HCT116 (cell line): ENCODE measurements around the gene TMEM60. TPM values are rescaled to one million over a fixed set of nuclear protein-coding genes. Genes with fewer than 3 reads are reported as not detected.

Experiments
- ATAC-seq: fragments of 200-7000 bp; cut with Tn5 transposase; 2 replicates; pipeline ENCODE4 v1.9.1; 2020; ENCODE audit warnings: mild to moderate bottlenecking, moderate library complexity
- BruUV-seq: library from RNA; stranded (reverse); fragments of 400-500 nt; replicated peaks from 2 replicates; lab custom pipeline; 2021; lab: Mats Ljungman, UMichigan
- CTCF ChIA-PET: fragments of 300-600 bp; sonication (Branson Sonifier 250); formaldehyde crosslinking; loops from one replicate; lab custom pipeline; 2021; ENCODE audit warnings: antibody characterized with exemption; lab: Charles Lee
- POLR2A ChIA-PET: fragments of 300-600, 350-600 bp; sonication (Branson Sonifier 250); formaldehyde crosslinking; loops from one replicate; lab custom pipeline; 2021; ENCODE audit warnings: antibody characterized with exemption; lab: Charles Lee
- RAD21 ChIA-PET, 2 experiments: fragments of 300-600 bp; sonication (Branson Sonifier 250); formaldehyde crosslinking; loops; one replicate each; lab custom pipeline; 2023; ENCODE audit warnings: low total read pairs in 2 of 2; ENCODE audit not compliant: uncharacterized antibody in 2 of 2, unreplicated experiment in 2 of 2, low non-redundant PET in 1 of 2; lab: Charles Lee
- DNase-seq: peaks from one replicate; pipeline ENCODE4 v3.0.0-alpha.2; 2010; ENCODE audit warnings: low read depth, low spot score
- H2AFZ ChIP-seq: fragments of 200-600 bp; shearing (Covaris generic), sonication (generic); 2 replicates; pipeline ENCODE4 v1.6.1; 2017; ENCODE audit warnings: low read depth, mixed run types, mixed read lengths, antibody characterized with exemption, low read length; ENCODE audit not compliant: poor library complexity, severe bottlenecking
- H3K27ac ChIP-seq: 2 replicates; pipeline ENCODE4 v1.5.1; 2012; ENCODE audit warnings: low read depth, low read length
- H3K27me3 ChIP-seq: fragments of 200-600 bp; sonication (generic); 2 replicates; pipeline ENCODE4 v1.6.1; 2016; ENCODE audit warnings: mixed run types, low read length, mixed read lengths; ENCODE audit not compliant: insufficient read depth
- H3K36me3 ChIP-seq, 2 experiments: fragments of 200-500 bp in 1 of 2; fragments of 200-600 bp in 1 of 2; sonication (Bioruptor generic) in 1 of 2; sonication (generic) in 1 of 2; 2 replicates each; pipeline versions ENCODE4 v1.5.1 to v1.6.1; 2014 to 2016; ENCODE audit warnings: low read length in 2 of 2, inconsistent platforms in 1 of 2, mixed read lengths in 1 of 2, mixed run types in 1 of 2; ENCODE audit not compliant: insufficient read depth in 2 of 2, control insufficient read depth in 1 of 2
- H3K4me1 ChIP-seq, 2 experiments: fragments of 200-600 bp in 1 of 2; sonication (generic) in 1 of 2; 2 replicates each; pipeline versions ENCODE4 v1.5.1 to v1.6.1; 2012 to 2017; ENCODE audit warnings: low read length in 2 of 2, inconsistent platforms in 1 of 2, mild to moderate bottlenecking in 1 of 2, mixed read lengths in 1 of 2, mixed run types in 1 of 2, moderate library complexity in 1 of 2; ENCODE audit not compliant: insufficient read depth in 2 of 2, control insufficient read depth in 1 of 2
- H3K4me2 ChIP-seq: fragments of 200-600 bp; sonication (generic); 2 replicates; pipeline ENCODE4 v1.6.1; 2017; ENCODE audit warnings: mixed run types, low read length, mixed read lengths
- H3K4me3 ChIP-seq, 2 experiments: fragments of 200-600 bp in 1 of 2; sonication (generic) in 1 of 2; replicated peaks in 1 of 2; 2 replicates each; pipeline ENCODE4 v1.5.1; 2011 to 2016; ENCODE audit warnings: low read length in 2 of 2, control low read depth in 1 of 2, low read depth in 1 of 2, mild to moderate bottlenecking in 1 of 2, mixed read lengths in 1 of 2, mixed run types in 1 of 2
- H3K79me2 ChIP-seq: fragments of 200-600 bp; sonication (generic); 2 replicates; pipeline ENCODE4 v1.6.1; 2017; ENCODE audit warnings: mild to moderate bottlenecking, mixed run types, low read length, moderate library complexity, mixed read lengths; ENCODE audit not compliant: insufficient read depth
- H3K9ac ChIP-seq: fragments of 200-600 bp; sonication (generic); 2 replicates; pipeline ENCODE4 v1.6.1; 2016; ENCODE audit warnings: low read length, mixed read lengths
- H3K9me2 ChIP-seq: fragments of 200-600 bp; sonication (generic), shearing (Covaris generic); 2 replicates; pipeline ENCODE4 v1.6.1; 2017; ENCODE audit warnings: mixed run types, mild to moderate bottlenecking, moderate library complexity; ENCODE audit not compliant: insufficient read depth
- H3K9me3 ChIP-seq, 2 experiments: fragments of 200-500 bp in 1 of 2; fragments of 200-600 bp in 1 of 2; sonication (Bioruptor generic) in 1 of 2; sonication (generic) in 1 of 2; 2 replicates each; pipeline ENCODE4 v1.6.1; 2014 to 2017; ENCODE audit warnings: low read length in 2 of 2, mixed read lengths in 2 of 2, inconsistent platforms in 1 of 2, low read depth in 1 of 2, mild to moderate bottlenecking in 1 of 2, mixed run types in 1 of 2, moderate library complexity in 1 of 2; ENCODE audit not compliant: control insufficient read depth in 1 of 2, insufficient read depth in 1 of 2
- H4K20me1 ChIP-seq: fragments of 200-600 bp; sonication (generic), shearing (Covaris generic); 2 replicates; pipeline ENCODE4 v1.6.1; 2017; ENCODE audit warnings: mixed run types, mild to moderate bottlenecking, moderate library complexity; ENCODE audit not compliant: insufficient read depth
- CEBPB ChIP-seq: IDR thresholded peaks from 2 replicates; pipeline ENCODE4 v1.6.1; 2012; ENCODE audit warnings: low read depth
- CTCF ChIP-seq, 3 experiments: fragments of 200-600 bp in 1 of 3; sonication (generic) in 1 of 3; IDR thresholded peaks in 2 of 3; conservative IDR thresholded peaks in 1 of 3; 2 replicates each; pipeline ENCODE4 v1.5.1; 2012 to 2017; ENCODE audit warnings: low read depth in 2 of 3, low read length in 2 of 3, antibody characterized with exemption in 1 of 3, borderline replicate concordance in 1 of 3, control low read depth in 1 of 3, mild to moderate bottlenecking in 1 of 3, mixed read lengths in 1 of 3, mixed run types in 1 of 3, moderate library complexity in 1 of 3; ENCODE audit not compliant: insufficient read depth in 1 of 3
- ELF1 ChIP-seq: IDR thresholded peaks from 2 replicates; pipeline ENCODE4 v1.6.1; 2012; ENCODE audit warnings: low read depth, borderline replicate concordance
- EZH2phosphoT487 ChIP-seq: fragments of 200-600 bp; IDR thresholded peaks from 2 replicates; pipeline ENCODE4 v1.6.1; 2018; ENCODE audit warnings: antibody characterized with exemption, borderline replicate concordance
- MAX ChIP-seq: IDR thresholded peaks from 2 replicates; pipeline ENCODE4 v1.6.1; 2012
- SIN3A ChIP-seq: IDR thresholded peaks from 2 replicates; pipeline ENCODE4 v1.6.1; 2012; ENCODE audit warnings: low read depth
- YY1 ChIP-seq: IDR thresholded peaks from 2 replicates; pipeline ENCODE4 v1.6.1; 2011; ENCODE audit warnings: low read length, low read depth, moderate library complexity, mild to moderate bottlenecking; ENCODE audit not compliant: insufficient replicate concordance; ENCODE audit errors: extremely low read depth
- ZBTB33 ChIP-seq: IDR thresholded peaks from 2 replicates; pipeline ENCODE4 v1.6.1; 2011; ENCODE audit warnings: mild to moderate bottlenecking, low read length, moderate library complexity; ENCODE audit not compliant: insufficient replicate concordance; ENCODE audit errors: extremely low read depth
- ZFX ChIP-seq: fragments of 450-650 bp; IDR thresholded peaks from 2 replicates; pipeline ENCODE4 v1.6.1; 2017
- ZNF274 ChIP-seq: fragments of 200-500 bp; sonication (Bioruptor generic); IDR thresholded peaks from 2 replicates; pipeline ENCODE4 v1.6.1; 2014; ENCODE audit warnings: mild to moderate bottlenecking, low read depth, low read length, inconsistent platforms
- intact Hi-C: fragments of 100-400 bp; cut with micrococcal nuclease; formaldehyde crosslinking; loops from 2 replicates; pipeline ENCODE4 v1.10.0; 2022
- total RNA-seq: library from RNA; stranded (reverse); gene quantifications from one replicate; pipeline ENCODE4 v1.2.1, GENCODE V29; 2021; ENCODE audit not compliant: unreplicated experiment

The TMEM60 gene
- total RNA-seq, 1 experiment from 2014 or later = 10.3 TPM

GRCh38 chr7:77788327-77788902, 9.8 kb downstream of the TMEM60 start:
- POLR2A ChIA-PET = no interaction called here
- Histone ChIP-seq H4K20me1 (no peaks in the 10 kb centered on the region), H3K4me1 (no peaks in the 10 kb centered on the region), H3K27ac (no peak overlapping the region), H3K4me3 (no peak overlapping the region), H3K9ac (no peak overlapping the region), H2AFZ (no peak overlapping the region), H3K4me2 (no peak overlapping the region), H3K79me2 (no peaks in the 10 kb centered on the region), H3K9me3 (no peaks in the 10 kb centered on the region), H3K27me3 (no peaks in the 10 kb centered on the region), H3K36me3 (no peaks in the 10 kb centered on the region), H3K9me2 (no peaks in the 10 kb centered on the region)
- no peak for TF ChIP-seq YY1
- TF ChIP-seq ELF1 = no peak
- no peak for TF ChIP-seq CTCF (IDR thresholded peaks at IDR 0.05 in 2 of 3, conservative IDR thresholded peaks at IDR 0.05 in 1 of 3; ENCODE audit: borderline replicate concordance in 1 of 3, insufficient read depth in 1 of 3, low read depth in 2 of 3, low read length in 2 of 3)
- TF ChIP-seq SIN3A = no peak
- no peak for TF ChIP-seq EZH2phosphoT487
- TF ChIP-seq MAX = no peak
- TF ChIP-seq ZFX = no peak
- no peak for TF ChIP-seq ZNF274
- no peak for TF ChIP-seq CEBPB
- TF ChIP-seq ZBTB33 = no peak
- DNase-seq (no peak), ATAC-seq (no peak)
- CTCF ChIA-PET = no interaction called here
- no TSS peak for BruUV-seq
- RAD21 ChIA-PET = no interaction called here
- intact Hi-C loops = no loop called here
